Fibroblast of skin of left quadriceps (primary cell): ENCODE measurements around the gene PCNX2.
A peak's percentile ranks its signal among the peaks of the same experiment; 100 is the strongest.

ENCODE experiments used
- DNase-seq, 2 experiments: peaks; one replicate each; pipeline ENCODE4 v3.0.0-alpha.2; 2013; ENCODE audit warnings: low read depth in 2 of 2

The PCNX2 gene

GRCh38 chr1:232962761-232963745 lies 332.5 kb downstream of the PCNX2 start:
- DNase-seq, result no peak

- no peak for DNase-seq
Observed at GRCh38 chr1:232958067-232958466, 337.5 kb downstream of the PCNX2 start.

- no peak for DNase-seq
Observed at GRCh38 chr1:232956081-232956480, 339.4 kb downstream of the PCNX2 start.

GRCh38 chr1:232954594-232955365 lies 340.7 kb downstream of the PCNX2 start:
- DNase-seq, result no peak

GRCh38 chr1:232952514-232953499 lies 342.7 kb downstream of the PCNX2 start:
- DNase-seq, result no peak

GRCh38 chr1:232951605-232952004 lies 343.9 kb downstream of the PCNX2 start:
- no peak for DNase-seq

- no peak for DNase-seq
Observed at GRCh38 chr1:232951180-232951579, 344.3 kb downstream of the PCNX2 start.

GRCh38 chr1:232950197-232951176 lies 345.0 kb downstream of the PCNX2 start, which contains the start of gene NTPCR:
Gene NTPCR (plus strand): TSS chr1:232950611. CDS start chr1:232950711, 100 bp downstream.
- peak; percentile 84 to 85 for DNase-seq

- DNase-seq, result no peak
Observed at GRCh38 chr1:232949636-232950196, 345.8 kb downstream of the PCNX2 start.

GRCh38 chr1:232944347-232944746 lies 351.2 kb downstream of the PCNX2 start:
- DNase-seq, result no peak

- DNase-seq, result no peak
Observed at GRCh38 chr1:232943679-232944252, 351.8 kb downstream of the PCNX2 start.

GRCh38 chr1:232942413-232943294 lies 352.9 kb downstream of the PCNX2 start:
- DNase-seq, result no peak

- DNase-seq, result no peak
Observed at GRCh38 chr1:232940262-232940661, 355.3 kb downstream of the PCNX2 start.

GRCh38 chr1:232939748-232940147 lies 355.8 kb downstream of the PCNX2 start:
- DNase-seq, result no peak

- no peak for DNase-seq
Observed at GRCh38 chr1:232938926-232939325, 356.6 kb downstream of the PCNX2 start.

GRCh38 chr1:232937741-232938375 lies 357.7 kb downstream of the PCNX2 start:
- DNase-seq, result no peak

GRCh38 chr1:232936941-232937340 lies 358.6 kb downstream of the PCNX2 start:
- no peak for DNase-seq
